Midbrain (tissue), 1 donor: Measurements from ENCODE around the gene RASL10B.
A peak's percentile ranks its signal among the peaks of the same experiment; 100 is the strongest.
"Not testable (repeated sequence)": the region's sequence is repeated elsewhere in the genome, so short reads cannot be mapped to it uniquely, and the experiment has no call there.

Source experiments
- DNase-seq: peaks from one replicate; lab custom pipeline; 2025; lab: John Stamatoyannopoulos, UW

Gene RASL10B

DNA sequence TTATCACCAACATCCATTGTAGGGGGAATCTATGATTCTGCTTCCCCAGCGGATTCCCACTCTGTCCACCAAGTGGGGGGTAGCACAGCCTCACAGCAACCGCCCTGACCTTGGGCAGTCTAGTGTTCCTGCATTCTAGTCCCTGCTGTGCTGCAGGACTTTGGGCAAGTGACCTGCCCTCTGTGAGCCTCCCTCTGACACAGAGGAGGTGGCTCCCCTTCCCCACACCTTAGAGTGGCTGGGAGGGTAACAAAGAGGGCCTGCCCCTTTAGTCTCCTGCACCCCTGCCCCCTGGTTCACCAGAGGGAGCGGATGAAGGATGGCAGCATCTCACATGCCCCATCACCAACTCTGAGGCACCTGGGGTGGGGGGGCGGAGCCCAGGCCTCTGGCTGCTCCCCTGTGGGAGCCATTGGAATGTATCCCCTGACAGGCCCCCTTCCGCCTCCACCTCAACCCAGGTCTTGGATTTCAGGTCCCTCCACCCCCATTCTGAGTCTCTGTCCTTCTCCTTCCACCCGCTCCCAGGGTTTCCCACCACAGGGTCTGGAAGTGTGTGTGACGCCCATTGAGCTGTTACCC is 11.5 kb downstream of the RASL10B start:
- no peak for DNase-seq

DNA sequence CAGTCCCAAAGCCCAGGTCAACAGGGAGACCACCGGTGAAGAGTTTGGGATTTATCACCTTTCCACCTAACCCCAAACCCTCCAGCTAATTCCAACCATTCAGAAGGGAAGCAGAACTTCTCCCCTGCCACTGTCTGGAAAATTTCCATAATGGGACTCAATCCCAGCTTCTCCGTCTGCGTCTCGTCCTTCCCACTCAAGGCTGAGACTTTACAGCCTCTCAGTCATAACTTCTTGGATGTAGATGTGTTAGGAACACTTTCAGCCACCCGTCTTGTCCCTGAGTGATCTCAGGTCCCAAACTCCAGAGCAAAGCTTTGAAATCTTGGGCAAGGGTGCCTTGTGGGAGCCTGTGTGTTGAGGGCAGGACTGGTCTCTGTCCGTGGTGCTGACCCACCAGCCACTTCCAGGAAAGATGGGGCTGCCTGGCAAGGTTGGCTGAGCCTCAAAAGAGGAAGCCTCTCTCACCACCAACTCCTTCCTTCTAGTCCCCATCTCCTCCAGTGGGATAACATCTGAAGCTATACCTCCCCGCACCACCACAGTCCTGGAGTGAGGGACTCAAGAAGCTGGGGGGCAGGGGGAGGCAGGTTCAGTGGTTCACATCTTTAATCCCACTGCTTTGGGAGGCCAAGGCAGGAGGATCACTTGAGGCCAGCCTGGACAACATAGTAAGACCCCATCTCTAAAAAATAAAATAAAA is 12.3 kb downstream of the RASL10B start:
- DNase-seq, result no peak

DNA sequence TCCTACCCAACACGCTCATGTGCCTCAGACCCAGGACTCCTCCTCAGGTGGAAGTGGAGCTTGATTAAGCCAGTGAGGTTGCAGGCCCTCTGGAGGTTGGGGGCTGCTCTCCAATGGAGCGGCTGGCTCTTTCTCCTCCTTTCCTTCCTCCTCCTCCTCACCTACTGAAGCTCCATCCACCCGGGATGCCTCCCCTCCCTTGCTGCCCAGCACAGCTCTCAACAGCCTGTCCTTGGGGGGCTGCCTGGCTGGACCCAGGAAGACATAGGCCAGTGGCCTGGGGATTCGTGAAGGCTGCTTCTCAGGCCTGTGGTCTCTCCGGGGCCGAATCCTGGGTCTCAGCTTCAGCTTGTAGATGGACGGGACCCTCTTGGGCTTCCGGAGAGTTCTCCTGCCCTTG is 13.4 kb downstream of the RASL10B start:
- no peak for DNase-seq

DNA sequence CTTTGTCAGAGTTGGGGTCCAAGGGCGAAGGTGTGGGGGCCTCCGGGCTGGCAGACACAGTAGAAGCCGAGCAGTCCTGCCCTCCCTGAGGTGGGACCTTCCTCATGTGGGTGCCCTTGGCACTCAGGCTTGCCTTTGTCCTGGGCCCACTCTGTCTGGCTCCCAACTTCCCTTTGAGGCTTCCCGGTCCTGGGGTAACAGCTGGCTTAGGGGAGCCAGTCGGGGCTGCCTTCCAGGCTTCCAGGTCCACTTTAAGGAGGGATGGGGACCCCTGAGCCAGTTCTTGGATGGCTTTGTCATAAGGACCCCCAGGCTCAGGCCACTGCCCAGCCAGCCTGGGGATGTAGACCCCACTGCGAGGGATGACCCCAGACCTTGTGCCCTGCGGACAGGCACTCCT is 13.8 kb downstream of the RASL10B start:
- DNase-seq, result no peak

DNA sequence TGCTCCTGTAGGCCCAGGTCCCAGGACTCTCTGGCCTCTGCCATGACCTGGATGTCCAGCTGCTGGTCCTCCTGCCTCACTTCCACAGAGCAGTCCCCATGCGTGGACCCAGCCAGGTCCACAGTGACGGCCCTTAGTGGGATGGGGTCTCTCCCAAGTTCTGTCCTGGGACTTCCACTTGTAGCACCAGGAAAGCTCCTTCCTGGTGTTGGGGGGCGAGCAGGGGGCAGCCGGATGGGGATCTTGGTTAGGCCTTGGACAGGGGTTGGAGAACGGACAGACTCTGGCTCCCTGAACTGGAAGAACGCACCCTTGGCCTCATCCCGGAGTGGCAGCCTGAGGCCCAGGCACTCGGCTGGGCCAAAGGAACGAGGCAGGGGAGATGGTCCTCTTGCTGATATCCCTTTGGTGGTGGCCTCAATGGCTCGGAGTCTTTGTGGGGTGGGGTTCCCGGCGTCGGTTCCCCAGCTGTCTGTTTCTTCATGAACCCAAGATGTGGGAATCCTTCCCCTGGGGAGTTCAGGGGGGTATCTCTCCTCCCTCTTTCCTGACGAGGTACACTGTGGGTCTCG is 14.4 kb downstream of the RASL10B start:
- DNase-seq, result no peak

DNA sequence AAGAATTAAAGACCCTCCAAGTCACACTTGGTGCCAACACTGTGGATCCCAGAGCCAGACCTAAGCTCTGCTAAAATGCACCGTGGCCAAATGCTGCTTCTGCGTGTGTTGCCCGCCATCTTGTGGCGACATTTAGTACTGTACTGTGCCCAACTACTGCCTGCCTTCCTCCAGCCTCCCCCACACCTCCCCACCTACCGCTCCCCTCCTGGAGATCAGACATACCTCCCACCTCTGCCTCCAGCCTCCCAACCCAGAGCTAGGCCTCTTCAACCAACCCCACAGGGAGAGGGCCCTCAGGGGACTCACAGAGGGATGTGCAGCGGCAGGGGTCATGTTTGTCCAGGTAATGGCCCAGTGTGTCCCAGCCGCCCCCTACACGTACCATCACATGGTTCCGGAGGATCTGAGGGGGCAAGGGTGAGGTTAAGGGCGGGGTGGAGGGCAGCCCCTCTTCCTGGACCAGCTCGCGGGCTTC is 16.1 kb downstream of the RASL10B start:
- DNase-seq, result peak; percentile 61

DNA sequence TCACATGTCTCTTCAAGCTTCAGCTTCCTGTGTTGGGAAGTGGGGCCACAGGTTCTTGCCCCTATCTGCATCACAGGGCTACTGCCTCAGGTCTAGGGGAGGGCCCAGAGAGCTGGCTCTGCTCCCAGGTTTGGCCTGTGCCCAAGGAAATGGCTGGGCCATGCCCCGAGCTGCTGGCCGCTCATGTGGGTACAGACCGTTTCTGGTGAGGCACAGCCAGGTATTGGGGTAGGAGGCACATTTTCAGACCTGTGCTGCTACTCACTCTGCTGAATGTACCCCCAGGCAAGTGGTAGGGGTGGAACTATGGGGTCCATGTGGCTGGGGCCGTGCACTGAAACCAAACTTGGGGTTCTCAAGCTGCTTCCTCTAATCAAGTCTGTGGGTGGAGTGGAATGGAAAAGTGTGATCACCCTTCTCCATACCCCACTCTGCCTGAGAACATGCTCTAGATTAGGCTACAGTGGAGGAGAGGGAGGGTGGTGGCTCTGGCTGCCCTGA is 17.0 kb downstream of the RASL10B start:
- DNase-seq, result no peak

DNA sequence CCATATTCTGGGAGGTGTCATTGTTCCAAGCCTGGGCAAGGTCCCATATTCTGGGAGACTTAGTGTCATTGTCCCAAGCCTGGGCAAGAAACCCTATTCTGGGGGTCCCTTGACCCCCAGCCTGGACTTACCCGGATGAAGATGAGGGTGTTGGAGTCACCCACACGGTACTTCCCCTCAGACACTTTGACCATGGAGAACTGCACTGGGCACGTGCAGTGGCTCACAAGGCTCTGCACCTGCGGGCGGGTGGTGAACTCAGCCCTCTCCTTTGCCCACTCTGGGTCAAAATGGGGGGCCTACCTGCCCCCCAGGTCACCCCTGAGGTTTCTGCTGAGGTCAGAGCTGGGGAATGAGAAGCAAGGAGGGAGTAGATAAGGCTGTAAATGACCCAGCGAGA is 17.5 kb downstream of the RASL10B start:
- DNase-seq, result no peak

DNA sequence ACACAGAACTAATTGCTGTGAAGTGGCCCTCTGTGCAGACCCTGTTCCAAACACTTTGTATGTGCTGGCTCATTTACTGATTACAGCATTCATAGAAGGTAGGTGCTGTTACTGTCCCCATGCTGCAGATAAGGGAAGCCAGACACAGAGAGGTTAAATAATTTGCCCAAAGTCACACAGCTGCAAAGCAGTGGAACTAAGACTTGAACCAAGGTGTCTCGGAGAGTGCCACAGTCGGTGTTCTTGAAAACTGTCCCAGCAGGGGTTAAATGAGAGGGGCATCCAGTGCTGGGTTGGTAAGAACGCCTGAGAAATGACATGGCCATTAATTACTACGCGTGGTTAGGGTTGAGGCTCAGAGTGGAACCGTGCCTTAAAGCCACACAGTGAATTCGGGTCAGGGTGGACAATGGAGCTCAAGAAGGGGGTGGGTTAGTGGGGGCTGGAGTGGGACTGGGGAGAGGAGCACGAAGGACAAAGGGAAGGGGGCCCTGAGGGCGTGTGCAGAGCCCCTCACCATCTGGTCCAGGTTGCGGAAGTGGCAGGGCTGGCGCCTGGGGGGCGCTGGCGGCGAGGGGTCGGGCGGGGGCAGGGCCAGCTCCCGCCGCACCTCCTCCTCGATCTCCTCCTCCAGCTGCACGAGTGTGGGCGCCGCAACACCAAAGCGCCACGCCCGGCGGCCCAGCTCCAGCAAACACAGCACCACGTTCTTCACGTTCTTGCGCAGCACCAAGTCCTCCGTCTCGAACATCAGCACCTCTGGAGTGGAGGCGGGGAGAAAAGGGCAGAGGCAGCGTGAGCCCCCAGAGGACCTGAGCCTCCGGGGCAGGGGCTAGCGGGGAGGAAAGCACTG is 18.3 kb downstream of the RASL10B start:
- DNase-seq, result no peak

DNA sequence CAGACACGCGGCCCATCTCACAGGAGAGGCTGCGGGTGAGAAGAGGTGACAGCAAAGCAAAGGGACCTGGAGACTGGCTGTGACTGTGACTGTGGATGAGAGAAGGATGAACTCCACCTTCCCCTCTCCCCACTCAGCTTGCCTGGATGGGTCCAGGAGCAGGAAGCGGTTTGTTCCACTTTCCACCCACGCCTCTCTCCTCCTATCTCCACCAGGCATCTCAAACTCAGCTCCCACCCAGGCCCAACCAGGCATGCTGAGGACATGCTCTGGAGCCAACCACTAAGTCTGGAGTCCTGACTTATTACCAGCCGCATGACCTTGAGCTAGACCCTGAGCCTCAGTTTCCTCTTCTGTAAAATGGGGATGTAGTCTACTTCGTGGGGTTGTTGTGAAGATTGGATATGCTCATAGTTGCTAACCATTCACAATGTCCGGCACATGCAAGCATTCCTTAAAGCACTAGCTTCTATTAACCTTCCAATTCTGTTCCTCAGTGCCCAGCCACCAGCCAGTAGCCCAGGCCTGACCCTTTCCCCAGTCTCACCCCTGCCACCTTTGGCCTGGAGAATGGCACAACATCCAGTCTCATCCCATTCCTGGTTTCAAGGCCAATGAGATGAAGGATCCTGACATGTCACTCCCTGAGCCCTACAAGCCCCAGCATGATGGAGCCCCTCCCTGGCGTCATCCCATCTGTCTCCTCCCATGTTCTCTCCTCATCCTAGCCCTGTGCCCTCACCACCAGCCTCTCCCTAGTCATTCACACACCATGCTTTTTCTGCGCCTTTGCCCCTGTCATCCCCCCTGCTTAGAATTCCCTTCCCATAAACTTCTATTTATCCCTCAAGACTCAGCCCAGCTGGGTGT is 19.3 kb downstream of the RASL10B start:
- no peak for DNase-seq

DNA sequence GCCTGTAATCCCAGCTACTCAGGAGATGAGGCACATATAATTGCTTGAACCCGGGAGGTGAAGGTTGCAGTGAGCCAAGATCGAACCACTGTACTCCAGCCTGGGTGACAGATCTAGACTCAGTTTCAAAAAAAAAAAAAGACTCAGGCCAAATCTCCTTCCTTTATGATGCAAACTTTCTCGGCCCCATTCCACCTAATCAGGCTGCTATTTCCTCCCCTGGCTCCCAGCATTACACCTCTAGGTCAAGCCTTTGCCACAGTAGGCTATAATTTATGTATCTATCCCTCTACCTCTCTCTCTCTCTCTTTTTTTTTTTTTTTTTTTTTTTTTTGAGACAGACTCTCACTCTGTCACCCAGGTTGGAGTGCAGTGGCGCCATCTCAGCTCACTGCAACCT is 20.1 kb downstream of the RASL10B start:
- DNase-seq, result not testable (repeated sequence)

DNA sequence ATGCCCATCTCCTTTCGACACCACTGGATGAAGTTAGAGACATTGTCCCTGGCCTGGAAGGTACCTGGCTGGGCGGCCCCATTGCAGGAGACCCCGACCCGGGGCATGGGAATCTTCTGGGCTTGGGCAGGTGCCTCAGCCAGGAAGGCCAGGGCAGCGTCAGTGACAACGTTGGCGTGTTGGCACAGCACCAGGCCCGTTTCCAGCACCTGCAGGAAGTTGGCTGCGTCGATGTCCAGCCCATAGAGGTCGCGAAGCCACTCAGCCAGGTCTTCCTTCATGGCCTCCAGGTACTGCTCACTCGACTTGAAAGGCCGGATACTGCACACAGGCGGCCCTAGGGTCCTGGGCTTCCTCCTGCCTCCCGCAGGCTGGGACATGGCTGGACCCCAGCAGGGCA is 21.0 kb downstream of the RASL10B start:
- DNase-seq, result no peak

DNA sequence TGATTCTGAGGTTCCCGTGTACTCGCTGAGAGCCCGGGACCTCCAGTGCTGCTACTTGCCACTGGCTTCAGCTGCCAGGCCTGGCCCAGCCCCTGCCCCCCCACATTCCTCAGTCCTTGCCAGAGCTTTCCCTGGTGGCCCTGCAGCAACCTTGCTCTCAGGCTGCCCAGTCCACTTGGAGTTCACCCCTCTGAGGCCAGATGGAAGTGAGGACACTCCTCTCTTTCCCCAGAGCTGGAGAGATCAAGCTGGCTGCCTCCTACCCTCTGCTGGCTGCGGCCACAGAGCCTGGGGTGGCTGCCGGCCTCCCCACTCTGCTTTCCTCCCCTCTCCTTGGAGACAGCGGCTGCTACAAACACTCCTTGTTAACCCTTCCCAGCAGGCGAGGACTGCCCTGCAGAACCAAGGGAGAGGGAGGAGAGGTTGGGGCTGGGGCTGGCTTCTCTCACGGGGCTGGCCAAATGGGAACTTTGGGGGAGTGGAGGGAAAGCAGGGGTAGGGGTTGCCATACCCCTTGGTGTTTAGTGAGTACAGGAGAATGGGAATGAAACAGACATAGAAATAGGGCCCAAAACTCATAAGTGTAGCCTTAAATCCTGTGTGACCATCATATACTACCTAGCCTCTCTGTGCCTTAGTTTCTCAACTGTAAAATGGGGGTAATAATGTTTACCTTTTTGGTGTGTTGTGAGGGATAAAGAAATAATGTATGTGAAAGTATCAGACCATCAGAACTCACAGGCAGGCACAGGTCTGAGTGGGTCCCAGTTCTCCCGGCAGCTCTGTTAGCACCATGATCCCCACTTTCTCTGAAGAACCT is 21.7 kb downstream of the RASL10B start, which contains the start of gene GAS2L2:
Gene GAS2L2, minus strand, starts transcription at position 295 of the 820 bp plus-strand sequence. CDS start 389 bp downstream, outside the sequence.
- DNase-seq, result no peak

DNA sequence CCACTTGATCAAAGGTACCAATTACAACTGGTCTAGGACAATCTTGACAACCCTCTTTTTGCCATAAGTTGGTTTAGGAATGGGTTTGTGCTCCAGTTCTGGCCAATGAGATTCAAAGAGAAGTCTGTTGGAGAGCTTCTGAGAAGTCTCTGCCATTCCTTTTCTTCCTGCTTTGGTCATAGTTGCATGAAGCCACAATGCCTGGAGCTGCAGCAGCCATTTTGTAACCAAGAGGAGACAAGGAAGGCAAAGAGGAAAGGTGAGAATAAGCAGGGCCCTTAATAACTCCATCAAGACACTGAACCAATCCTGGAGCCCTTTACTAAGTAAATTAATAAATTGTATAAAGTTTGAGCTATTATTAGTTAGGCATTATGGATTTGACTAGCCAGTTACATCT is 25.8 kb downstream of the RASL10B start:
- no peak for DNase-seq

DNA sequence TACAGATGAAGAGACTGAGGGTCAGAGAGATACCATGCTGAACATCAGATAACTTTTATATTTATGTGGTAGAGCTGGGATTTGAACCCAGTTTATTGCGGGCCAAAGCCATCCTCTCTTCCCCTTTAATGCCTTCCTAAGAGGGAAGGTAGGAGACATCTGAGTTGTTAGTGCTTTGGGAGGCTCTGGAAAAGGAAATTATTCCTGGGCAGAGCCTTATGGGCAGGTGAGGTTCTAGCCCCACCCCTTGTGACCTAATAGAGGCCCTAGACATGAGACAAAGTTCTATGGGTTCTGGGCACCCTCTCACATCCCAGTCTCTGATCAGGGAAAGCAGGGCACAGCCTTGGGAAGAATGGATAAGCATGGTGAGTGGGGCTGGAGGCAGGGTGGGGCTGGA is 29.1 kb downstream of the RASL10B start, which contains the start of gene C17orf50:
Gene C17orf50, plus strand, starts transcription at position 301 of the 400 bp plus-strand sequence. Its CDS starts 55 bp downstream, at position 356.
- DNase-seq, result no peak

DNA sequence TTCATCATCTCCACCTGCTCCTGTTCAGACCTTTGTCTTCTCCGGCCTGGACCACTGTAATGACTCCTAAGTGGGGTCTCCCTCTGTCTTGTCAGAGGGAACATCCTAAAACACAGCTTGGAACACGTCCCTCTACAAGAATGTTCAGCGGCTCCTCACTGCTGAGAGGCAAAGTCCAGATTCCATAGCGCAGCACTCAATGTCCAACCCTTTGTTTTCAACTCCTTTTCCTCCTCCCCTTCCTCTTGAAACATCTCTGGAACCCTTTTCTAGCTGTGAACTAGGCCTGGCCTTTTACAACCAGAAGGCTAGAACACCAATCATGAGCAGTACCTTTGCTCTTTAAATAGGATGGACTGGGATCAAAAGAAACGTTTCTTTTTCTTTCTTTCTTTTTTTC is 30.2 kb downstream of the RASL10B start:
- DNase-seq, result no peak

DNA sequence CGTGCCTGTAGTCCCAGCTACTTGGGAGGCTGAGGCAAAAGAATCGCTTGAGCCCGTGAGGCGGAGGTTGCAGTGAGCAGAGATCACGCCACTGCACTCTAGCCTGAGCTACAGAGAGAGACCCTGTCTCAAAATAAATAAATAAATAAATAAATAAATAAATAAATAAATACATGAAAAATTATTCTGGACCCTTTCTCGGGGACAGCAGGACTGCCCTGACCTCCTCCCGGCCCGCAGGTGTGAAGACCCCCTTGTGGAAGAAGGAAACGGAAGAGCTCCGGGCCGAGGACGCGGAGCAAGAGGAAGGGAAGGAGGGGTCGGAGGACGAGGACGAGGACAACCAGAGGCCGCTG is 32.3 kb downstream of the RASL10B start:
- no peak for DNase-seq

DNA sequence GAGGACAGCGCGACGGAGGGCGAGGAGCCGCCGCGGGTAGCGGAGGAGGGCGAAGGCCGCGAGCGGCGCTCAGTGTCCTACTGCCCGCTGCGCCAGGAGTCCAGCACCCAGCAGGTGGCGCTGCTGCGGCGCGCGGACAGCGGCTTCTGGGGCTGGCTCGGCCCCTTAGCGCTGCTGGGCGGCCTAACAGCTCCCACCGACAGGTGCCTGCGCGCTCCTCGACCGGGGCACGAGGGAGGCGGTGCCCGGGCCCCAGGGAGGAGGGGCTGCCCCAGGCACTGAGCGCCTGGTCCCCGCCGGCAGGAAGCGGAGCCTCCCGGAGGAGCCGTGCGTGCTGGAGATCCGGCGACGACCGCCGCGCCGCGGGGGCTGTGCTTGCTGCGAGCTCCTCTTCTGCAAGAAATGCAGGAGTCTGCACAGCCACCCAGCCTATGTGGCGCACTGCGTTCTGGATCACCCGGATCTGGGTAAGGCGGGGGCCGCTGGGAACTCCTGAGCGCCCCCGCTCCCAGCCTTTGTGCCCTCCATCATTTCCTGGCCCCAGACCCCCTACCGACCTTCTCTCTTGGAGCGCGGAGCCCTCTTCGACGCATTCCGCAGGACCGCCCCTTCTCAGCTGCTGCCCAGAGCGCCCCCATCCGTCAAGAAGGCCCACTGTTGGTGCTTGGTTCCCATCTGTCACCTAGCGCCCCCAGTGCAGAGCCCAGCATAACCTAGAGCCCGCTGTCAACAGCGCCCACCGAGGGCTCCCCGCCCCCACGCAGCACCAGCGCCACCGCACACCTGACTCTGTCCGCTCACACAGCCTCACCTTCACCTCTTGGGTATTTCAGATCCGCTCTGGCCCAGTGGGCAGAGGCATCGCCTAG is 32.9 kb downstream of the RASL10B start:
- DNase-seq, result peak; percentile 89

DNA sequence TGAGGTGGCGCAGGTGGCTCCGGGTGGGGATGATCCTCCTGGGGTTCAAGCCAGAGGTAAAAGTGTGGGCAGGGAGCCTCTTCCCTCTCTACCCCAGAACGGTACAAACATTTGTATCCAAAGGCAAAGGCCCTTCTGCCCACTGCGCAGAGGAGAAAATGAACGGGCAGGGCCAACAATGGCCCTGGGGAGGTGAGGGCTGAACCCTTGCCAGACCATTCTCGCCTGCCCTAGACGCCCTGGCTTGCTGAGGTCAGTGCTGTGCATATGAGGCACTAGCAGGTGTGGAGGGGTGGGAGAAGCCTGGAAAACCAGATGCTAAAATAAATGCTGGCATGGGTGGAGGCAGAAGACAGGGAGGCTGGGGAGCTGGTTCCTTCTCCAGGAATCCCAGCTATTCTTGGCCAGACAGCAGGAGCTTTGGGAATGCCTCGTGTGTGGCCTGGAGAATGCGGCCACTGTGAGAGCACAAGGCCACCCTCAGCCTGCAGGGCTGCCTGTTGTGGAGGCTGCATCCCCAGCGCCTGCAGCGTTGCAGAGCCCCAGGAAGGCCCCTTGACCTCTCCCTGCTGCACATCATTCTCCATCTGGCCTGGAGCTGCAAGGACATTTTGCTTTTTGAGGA is 33.8 kb downstream of the RASL10B start:
- no peak for DNase-seq
